GM12878 (cell line): ENCODE results near the gene ATG10. TPM values are rescaled to one million over a fixed set of nuclear protein-coding genes. Genes with fewer than 3 reads are reported as not detected.

Experiments
- ATAC-seq: fragments of 200-7000 bp; cut with Tn5 transposase; 3 replicates; pipeline ENCODE4 v1.9.1; 2020; ENCODE audit warnings: mild to moderate bottlenecking, moderate library complexity
- BruUV-seq: library from RNA; stranded (reverse); fragments of 400-500 nt; replicated peaks from 2 replicates; lab custom pipeline; 2021; lab: Mats Ljungman, UMichigan
- CTCF ChIA-PET: fragments of 300-600 bp; sonication (Branson Sonifier 250); formaldehyde crosslinking; extraction: SDS; loops from one replicate; lab custom pipeline; 2021; ENCODE audit warnings: inconsistent platforms; lab: Yijun Ruan, JAX
- POLR2A ChIA-PET: fragments of 350-600 bp; formaldehyde crosslinking; extraction: SDS; loops from one replicate; lab custom pipeline; 2021; ENCODE audit warnings: inconsistent platforms; lab: Charles Lee
- RAD21 ChIA-PET: fragments of 300-600 bp; sonication (Branson Sonifier 250); formaldehyde crosslinking; loops from one replicate; lab custom pipeline; 2023; ENCODE audit warnings: antibody characterized with exemption; ENCODE audit not compliant: unreplicated experiment; lab: Charles Lee
- SMC1A ChIA-PET: fragments of 300-600 bp; sonication (Branson Sonifier 250); formaldehyde crosslinking; loops from one replicate; lab custom pipeline; 2023; ENCODE audit not compliant: unreplicated experiment, uncharacterized antibody; lab: Charles Lee
- DNase-seq: peaks from one replicate; pipeline ENCODE4 v3.0.0-alpha.2; 2011; ENCODE audit warnings: low read depth, low spot score
- FAIRE-seq: peaks from 3 replicates; lab custom pipeline; 2011; peaks lifted over from hg19 to GRCh38; lab: Jason Lieb, UNC
- H2AFZ ChIP-seq: 2 replicates; pipeline ENCODE4 v1.6.0; 2011; ENCODE audit warnings: low read depth, low read length, control low read depth; ENCODE audit not compliant: control insufficient read depth
- H3K27ac ChIP-seq: 2 replicates; pipeline ENCODE4 v1.5.1; 2011; ENCODE audit warnings: control low read depth; ENCODE audit not compliant: control insufficient read depth, insufficient read depth
- H3K27me3 ChIP-seq, 2 experiments: replicated peaks in 1 of 2; 2 replicates each; pipeline versions ENCODE4 v1.6.0 to v1.6.1; 2011; ENCODE audit warnings: low read length in 1 of 2; ENCODE audit not compliant: control insufficient read depth in 2 of 2, insufficient read depth in 2 of 2
- H3K36me3 ChIP-seq, 2 experiments: 2 replicates each; pipeline ENCODE4 v1.5.1; 2011; ENCODE audit warnings: low read length in 1 of 2; ENCODE audit not compliant: control insufficient read depth in 2 of 2, insufficient read depth in 2 of 2
- H3K4me1 ChIP-seq: 2 replicates; pipeline ENCODE4 v1.6.1; 2011; ENCODE audit warnings: mild to moderate bottlenecking, low read length, moderate library complexity, mixed read lengths; ENCODE audit not compliant: control insufficient read depth, insufficient read depth
- H3K4me2 ChIP-seq: 2 replicates; pipeline ENCODE4 v1.6.0; 2011; ENCODE audit warnings: control low read depth; ENCODE audit not compliant: control insufficient read depth, insufficient read depth
- H3K4me3 ChIP-seq: fragments of 200-600 bp; sonication (generic); 2 replicates; pipeline ENCODE4 v1.5.1; 2016
- H3K79me2 ChIP-seq: 2 replicates; pipeline ENCODE4 v1.6.0; 2011; ENCODE audit warnings: low read length; ENCODE audit not compliant: control insufficient read depth, insufficient read depth
- H3K9ac ChIP-seq: 2 replicates; pipeline ENCODE4 v1.8.0; 2011; ENCODE audit warnings: low read length, control low read depth, mixed read lengths; ENCODE audit not compliant: control insufficient read depth, insufficient read depth
- H3K9me3 ChIP-seq: replicated peaks from 3 replicates; pipeline ENCODE4 v1.5.1; 2011; ENCODE audit warnings: mild to moderate bottlenecking, low read length; ENCODE audit not compliant: control insufficient read depth, insufficient read depth
- H4K20me1 ChIP-seq: 2 replicates; pipeline ENCODE4 v1.6.0; 2011; ENCODE audit not compliant: control insufficient read depth, insufficient read depth
- CHD1 ChIP-seq: IDR thresholded peaks from 2 replicates; pipeline ENCODE4 v1.6.1; 2012; ENCODE audit warnings: low read depth, low read length, improper control_type of control experiment
- CHD4 ChIP-seq: fragments of 200-600 bp; sonication (generic); IDR thresholded peaks from 2 replicates; pipeline ENCODE4 v1.6.1; 2016; ENCODE audit warnings: mild to moderate bottlenecking
- GABPA ChIP-seq: IDR thresholded peaks from 2 replicates; pipeline ENCODE4 v1.6.1; 2014; ENCODE audit warnings: antibody characterized with exemption, low read depth, mild to moderate bottlenecking, inconsistent platforms
- HDGF ChIP-seq: fragments of 450-650 bp; IDR thresholded peaks from 2 replicates; pipeline ENCODE4 v1.6.1; 2016; ENCODE audit warnings: antibody characterized with exemption
- IKZF2 ChIP-seq, 2 experiments: fragments of 450-650 bp; IDR thresholded peaks; 2 replicates each; pipeline ENCODE4 v1.6.1; 2017; ENCODE audit warnings: mild to moderate bottlenecking in 2 of 2, moderate library complexity in 2 of 2
- JUNB ChIP-seq: IDR thresholded peaks from 2 replicates; pipeline ENCODE4 v1.6.1; 2016; ENCODE audit warnings: antibody characterized with exemption, mild to moderate bottlenecking
- KDM1A ChIP-seq: fragments of 200-600 bp; sonication (generic); IDR thresholded peaks from 2 replicates; pipeline ENCODE4 v1.6.1; 2016; ENCODE audit warnings: borderline replicate concordance
- NFXL1 ChIP-seq: fragments of 450-650 bp; IDR thresholded peaks from 2 replicates; pipeline ENCODE4 v1.6.1; 2017; ENCODE audit warnings: antibody characterized with exemption, mild to moderate bottlenecking, borderline replicate concordance
- PAX5 ChIP-seq: IDR thresholded peaks from 2 replicates; pipeline ENCODE4 v1.6.1; 2011; ENCODE audit warnings: low read depth, low read length, borderline replicate concordance
- PML ChIP-seq: IDR thresholded peaks from 2 replicates; pipeline ENCODE4 v1.6.1; 2012; ENCODE audit warnings: low read length, inconsistent platforms
- RAD21 ChIP-seq: IDR thresholded peaks from 2 replicates; pipeline ENCODE4 v1.6.1; 2011; ENCODE audit warnings: mild to moderate bottlenecking, low read depth, low read length, moderate library complexity; ENCODE audit not compliant: insufficient read depth
- SIX5 ChIP-seq: IDR thresholded peaks from 2 replicates; pipeline ENCODE4 v1.6.1; 2011; ENCODE audit warnings: mild to moderate bottlenecking, low read depth, low read length, moderate library complexity; ENCODE audit not compliant: severe bottlenecking
- SMC3 ChIP-seq: IDR thresholded peaks from 2 replicates; pipeline ENCODE4 v1.6.1; 2011; ENCODE audit warnings: low read length, improper control_type of control experiment, borderline replicate concordance
- WRNIP1 ChIP-seq: IDR thresholded peaks from 2 replicates; pipeline ENCODE4 v1.6.1; 2011; ENCODE audit warnings: low read depth, low read length, improper control_type of control experiment, borderline replicate concordance
- ZNF217 ChIP-seq: fragments of 450-650 bp; IDR thresholded peaks from 2 replicates; pipeline ENCODE4 v1.6.1; 2017; ENCODE audit warnings: antibody characterized with exemption, mild to moderate bottlenecking
- WGBS: methylation state at CpG from one replicate; pipeline ENCODE4 v1.1.6; 2016; ENCODE audit warnings: low lambda C conversion rate; ENCODE audit not compliant: insufficient replicate concordance, insufficient coverage; ENCODE audit errors: missing lambda C conversion rate; 5-methylcytosine and 5-hydroxymethylcytosine counted together
- in situ Hi-C: fragments of 300-500 bp; cut with MboI; formaldehyde crosslinking; loops from 9 replicates; pipeline ENCODE4 v1.14.3; 2018; ENCODE audit warnings: mixed read lengths
- intact Hi-C: fragments of 100-400 bp; cut with micrococcal nuclease; formaldehyde crosslinking; loops from one replicate; pipeline ENCODE4 v1.14.2; 2022; ENCODE audit not compliant: unreplicated experiment
- polyA plus RNA-seq, 11 experiments: library from polyadenylated mRNA; depleted of rRNA in 4 of 11; unstranded in 6 of 11; stranded (reverse) in 5 of 11; fragments of >200 nt; fragmentation: Nextera tagmentation in 4 of 11; fragmentation: Illumina TruSeq in 1 of 11; extraction: Ambion mirVana in 4 of 11; extraction: Trizol in 1 of 11; gene quantifications; 1 replicate in 1 of 11; 2 replicates in 10 of 11; pipeline versions ENCODE4 v1.2.1 to v1.2.3, GENCODE V29; 2011 to 2016; ENCODE audit warnings: inconsistent platforms in 2 of 11, missing spikeins in 2 of 11, low read depth in 1 of 11
- total RNA-seq, 4 experiments: library from RNA; depleted of rRNA in 3 of 4; stranded (reverse); fragments of >200 nt in 3 of 4; fragmentation: Illumina TruSeq in 1 of 4; extraction: Trizol in 1 of 4; gene quantifications; 2 replicates each; pipeline versions ENCODE4 v1.2.1 to v1.2.3, GENCODE V29; 2013 to 2021
- TF ChIP-seq, protein P1 (sequence below): fragments of 450-650 bp; IDR thresholded peaks from 2 replicates; pipeline ENCODE4 v1.6.1; 2016; ENCODE audit warnings: mild to moderate bottlenecking
- TF ChIP-seq, protein P2 (sequence below): fragments of 450-650 bp; IDR thresholded peaks from 2 replicates; pipeline ENCODE4 v1.6.1; 2017; ENCODE audit warnings: mild to moderate bottlenecking

ATG10 gene
- total and polyA plus RNA-seq, 10 of the 15 experiments (the other 5 are each of a cell fraction or from before 2014, with no cell fraction given) = 3.8 to 14.4 (median 6.5) TPM

DNA sequence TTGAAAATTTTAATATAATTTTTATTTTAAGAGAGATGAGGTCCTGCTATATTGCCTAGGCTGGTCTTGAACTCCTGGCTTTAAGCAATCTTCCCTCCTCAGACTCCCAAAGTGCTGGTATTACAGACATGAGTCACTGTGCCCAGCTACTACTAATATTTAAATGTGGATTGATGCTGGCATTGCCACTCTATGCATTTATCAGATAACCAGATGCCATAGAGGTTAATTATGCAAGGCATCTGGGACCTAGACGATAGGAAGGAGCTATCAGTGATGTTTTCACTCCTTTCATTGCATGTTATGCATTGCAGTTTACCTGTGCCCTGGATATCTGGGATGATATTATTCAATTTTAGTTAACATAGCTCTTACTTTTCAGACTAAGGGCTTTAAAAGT is 179.4 kb downstream of the ATG10 start (continued):
- TF ChIP-seq, protein P1, sequence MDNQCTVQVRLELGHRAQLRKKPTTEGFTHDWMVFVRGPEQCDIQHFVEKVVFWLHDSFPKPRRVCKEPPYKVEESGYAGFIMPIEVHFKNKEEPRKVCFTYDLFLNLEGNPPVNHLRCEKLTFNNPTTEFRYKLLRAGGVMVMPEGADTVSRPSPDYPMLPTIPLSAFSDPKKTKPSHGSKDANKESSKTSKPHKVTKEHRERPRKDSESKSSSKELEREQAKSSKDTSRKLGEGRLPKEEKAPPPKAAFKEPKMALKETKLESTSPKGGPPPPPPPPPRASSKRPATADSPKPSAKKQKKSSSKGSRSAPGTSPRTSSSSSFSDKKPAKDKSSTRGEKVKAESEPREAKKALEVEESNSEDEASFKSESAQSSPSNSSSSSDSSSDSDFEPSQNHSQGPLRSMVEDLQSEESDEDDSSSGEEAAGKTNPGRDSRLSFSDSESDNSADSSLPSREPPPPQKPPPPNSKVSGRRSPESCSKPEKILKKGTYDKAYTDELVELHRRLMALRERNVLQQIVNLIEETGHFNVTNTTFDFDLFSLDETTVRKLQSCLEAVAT = no peak
- TF ChIP-seq WRNIP1 = no peak
- no peak for TF ChIP-seq CHD4
- TF ChIP-seq GABPA = no peak
- TF ChIP-seq ZNF217 = no peak
- no peak for TF ChIP-seq RAD21
- no peak for TF ChIP-seq SIX5
- no peak for TF ChIP-seq KDM1A
- no peak for TF ChIP-seq IKZF2 (IDR thresholded peaks at IDR 0.05)
- no peak for TF ChIP-seq JUNB

DNA sequence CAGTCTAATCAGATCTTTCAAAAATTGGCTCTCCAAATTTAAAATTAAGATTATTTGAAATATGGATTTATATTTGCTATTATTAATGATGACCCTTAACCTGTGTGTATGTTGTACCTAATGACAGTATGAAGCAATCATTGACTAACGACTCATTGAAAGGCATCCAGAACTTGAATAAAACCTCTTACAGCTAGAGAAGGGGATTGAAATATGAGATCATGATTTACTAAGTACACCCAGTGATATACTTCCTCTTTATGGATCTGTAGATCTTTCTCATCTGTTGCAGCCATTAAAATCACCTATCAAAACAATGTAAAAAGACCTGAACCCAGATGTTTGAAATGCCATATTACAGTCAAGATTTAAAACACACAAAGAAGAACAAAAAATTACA is 179.8 kb downstream of the ATG10 start:
- Histone ChIP-seq H3K27ac (no peak overlapping the region), H4K20me1 (no peaks in the 10 kb centered on the region), H3K4me1 (no peaks in the 10 kb centered on the region), H3K4me2 (no peak overlapping the region), H3K9me3 (no peaks in the 10 kb centered on the region), H2AFZ (no peak overlapping the region), H3K4me3 (no peak overlapping the region), H3K36me3 (no peaks in the 10 kb centered on the region), H3K27me3 (no peaks in the 10 kb centered on the region), H3K9ac (no peak overlapping the region), H3K79me2 (no peaks in the 10 kb centered on the region)
- DNase-seq (no peak), ATAC-seq (no peak), FAIRE-seq (no peak)
- ChIA-PET RAD21 (no interaction called here), CTCF (interaction anchor here (0.7 to 2.2 kb wide), 2 partner anchors 13 to 295 kb away, joined by 3 to 7 read pairs; no protein-coding TSS in a partner anchor), SMC1A (interaction anchor here (0.8 to 2.0 kb wide), 3 partner anchors 9 to 46 kb away, joined by 3 to 8 read pairs (median 4); no protein-coding TSS in a partner anchor), POLR2A (interaction anchor here (0.6 to 0.9 kb wide), 2 partner anchors 74 to 254 kb away, joined by 3 to 5 read pairs; no protein-coding TSS in a partner anchor)
- intact Hi-C loops (no loop called here), in situ Hi-C loops (no loop called here)
- TF ChIP-seq CHD1 (no peak), SMC3 (no peak), NFXL1 (no peak), PML (no peak), PAX5 (no peak), HDGF (no peak)
- TF ChIP-seq, protein P2, sequence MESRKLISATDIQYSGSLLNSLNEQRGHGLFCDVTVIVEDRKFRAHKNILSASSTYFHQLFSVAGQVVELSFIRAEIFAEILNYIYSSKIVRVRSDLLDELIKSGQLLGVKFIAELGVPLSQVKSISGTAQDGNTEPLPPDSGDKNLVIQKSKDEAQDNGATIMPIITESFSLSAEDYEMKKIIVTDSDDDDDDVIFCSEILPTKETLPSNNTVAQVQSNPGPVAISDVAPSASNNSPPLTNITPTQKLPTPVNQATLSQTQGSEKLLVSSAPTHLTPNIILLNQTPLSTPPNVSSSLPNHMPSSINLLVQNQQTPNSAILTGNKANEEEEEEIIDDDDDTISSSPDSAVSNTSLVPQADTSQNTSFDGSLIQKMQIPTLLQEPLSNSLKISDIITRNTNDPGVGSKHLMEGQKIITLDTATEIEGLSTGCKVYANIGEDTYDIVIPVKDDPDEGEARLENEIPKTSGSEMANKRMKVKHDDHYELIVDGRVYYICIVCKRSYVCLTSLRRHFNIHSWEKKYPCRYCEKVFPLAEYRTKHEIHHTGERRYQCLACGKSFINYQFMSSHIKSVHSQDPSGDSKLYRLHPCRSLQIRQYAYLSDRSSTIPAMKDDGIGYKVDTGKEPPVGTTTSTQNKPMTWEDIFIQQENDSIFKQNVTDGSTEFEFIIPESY = no peak
- 90% methylated on average over 1 of the region's 1 CpG for WGBS
- no TSS peak for BruUV-seq
